ENCODE measurements around the gene HERPUD1.

The HERPUD1 gene

GRCh38 chr16:56911771-56912571, 20.0 kb upstream of the HERPUD1 start:
- H3K27ac ChIP-seq, result no peak overlapping the region
- TF ChIP-seq CTCF (conservative IDR thresholded peaks at IDR 0.05), result no peak

- H3K27ac ChIP-seq, result no peak overlapping the region
Observed at GRCh38 chr16:56912746-56913708, 18.9 kb upstream of the HERPUD1 start.

GRCh38 chr16:56914896-56915295, 17.0 kb upstream of the HERPUD1 start:
- no peak for TF ChIP-seq CTCF (conservative IDR thresholded peaks at IDR 0.05)
- no peak overlapping the region for H3K27ac ChIP-seq

More at GRCh38 chr16:56912746-56913708, 18.9 kb upstream of the HERPUD1 start:
- no peak for TF ChIP-seq CTCF (conservative IDR thresholded peaks at IDR 0.05)

GRCh38 chr16:56915336-56916119, 16.4 kb upstream of the HERPUD1 start:
- no peak for TF ChIP-seq CTCF (conservative IDR thresholded peaks at IDR 0.05)
- no peak overlapping the region for H3K27ac ChIP-seq

GRCh38 chr16:56916571-56917403, 15.2 kb upstream of the HERPUD1 start:
- TF ChIP-seq CTCF (conservative IDR thresholded peaks at IDR 0.05), result no peak
- no peak overlapping the region for H3K27ac ChIP-seq

- H3K27ac ChIP-seq, result no peak overlapping the region
- TF ChIP-seq CTCF (conservative IDR thresholded peaks at IDR 0.05), result no peak
Observed at GRCh38 chr16:56918467-56919012, 13.4 kb upstream of the HERPUD1 start.
